Stomach (tissue), 4 donors: ENCODE results near the gene MCF2L.

Experiments used
- CTCF ChIP-seq, 7 experiments: fragments of 450-650 bp in 4 of 7; fragments of 200-600 bp in 3 of 7; sonication (generic) in 3 of 7; IDR thresholded peaks; one replicate each; pipeline ENCODE4 v1.5.1; 2016 to 2019; ENCODE audit warnings: antibody characterized with exemption in 7 of 7, control low read depth in 2 of 7, mild to moderate bottlenecking in 1 of 7
- POLR2A ChIP-seq, 4 donors: fragments of 450-650 bp; IDR thresholded peaks; one replicate each; pipeline ENCODE4 v1.6.1; 2016; ENCODE audit warnings: antibody characterized with exemption in 4 of 4, control low read depth in 2 of 4, mild to moderate bottlenecking in 1 of 4, moderate library complexity in 1 of 4

GRCh38 chr13:113013878-113014751 lies 45.1 kb downstream of the MCF2L start:
- no peak for TF ChIP-seq CTCF (IDR thresholded peaks at IDR 0.05)
- TF ChIP-seq POLR2A (IDR thresholded peaks at IDR 0.05), result no peak
